WTC11 (cell line): ENCODE measurements around the gene NRG2.

Experiments
- CBFB ChIP-seq: sonication (generic); formaldehyde crosslinking; IDR thresholded peaks from 2 replicates; pipeline ENCODE4 v1.8.1; 2022; ENCODE audit warnings: mild to moderate bottlenecking, low read depth, missing genetic modification reagents
- SP1 ChIP-seq: sonication (generic); formaldehyde crosslinking; conservative IDR thresholded peaks from 2 replicates; pipeline ENCODE4 v1.8.1; 2022; ENCODE audit warnings: missing genetic modification reagents
- ZNF423 ChIP-seq: fragments of 250-450 bp; sonication (Bioruptor Pico); IDR thresholded peaks from 2 replicates; pipeline ENCODE4 v2.1.2; 2022; ENCODE audit warnings: mild to moderate bottlenecking, moderate library complexity

GRCh38 chr5:139821806-139822552, 221.1 kb downstream of the NRG2 start:
- TF ChIP-seq ZNF423 (no peak), CBFB (CRISPR knock-in tag) (no peak), SP1 (no peak)
